CD4-positive, alpha-beta T cell (primary cell): ENCODE measurements around the gene STX18. TPM values are rescaled to one million over a fixed set of nuclear protein-coding genes. Genes with fewer than 3 reads are reported as not detected.

Source experiments
- ATAC-seq: fragments of 200-7000 bp; cut with Tn5 transposase; one replicate; pipeline ENCODE4 v1.10.0; 2022; ENCODE audit warnings: mild to moderate bottlenecking; ENCODE audit not compliant: poor library complexity
- CTCF ChIA-PET: fragments of 350-600 bp; sonication (Branson Sonifier 250); formaldehyde crosslinking; loops from one replicate; lab custom pipeline; 2021; ENCODE audit warnings: antibody characterized with exemption, inconsistent platforms; lab: Charles Lee
- POLR2A ChIA-PET: fragments of 350-600 bp; sonication (Branson Sonifier 250); formaldehyde crosslinking; loops from one replicate; lab custom pipeline; 2021; ENCODE audit warnings: antibody characterized with exemption, inconsistent platforms; lab: Charles Lee
- DNase-seq, 14 experiments: peaks; one replicate each; pipeline ENCODE4 v3.0.0-alpha.2; 2013 to 2020; ENCODE audit warnings: mixed read lengths in 2 of 14
- H3K27ac ChIP-seq, 2 donors: one replicate each; pipeline versions ENCODE4 v1.5.1 to v1.7.0; 2013; ENCODE audit warnings: low read length in 2 of 2, low read depth in 1 of 2, mild to moderate bottlenecking in 1 of 2
- H3K27me3 ChIP-seq, 2 experiments: 1 replicate in 1 of 2; 2 replicates in 1 of 2; pipeline versions ENCODE4 v1.6.1 to v1.7.0; 2013; ENCODE audit warnings: low read length in 2 of 2, control low read depth in 1 of 2, mild to moderate bottlenecking in 1 of 2, moderate library complexity in 1 of 2; ENCODE audit not compliant: insufficient read depth in 2 of 2, control insufficient read depth in 1 of 2
- H3K36me3 ChIP-seq: one replicate; pipeline ENCODE4 v1.6.1; 2013; ENCODE audit warnings: low read length, control low read depth; ENCODE audit not compliant: insufficient read depth
- H3K4me1 ChIP-seq: one replicate; pipeline ENCODE4 v1.6.1; 2013; ENCODE audit warnings: low read length, control low read depth; ENCODE audit not compliant: insufficient read depth
- H3K4me3 ChIP-seq: one replicate; pipeline ENCODE4 v1.5.1; 2013; ENCODE audit warnings: mild to moderate bottlenecking, low read length, moderate library complexity
- H3K9me3 ChIP-seq, 2 experiments: 1 replicate in 1 of 2; 2 replicates in 1 of 2; pipeline versions ENCODE4 v1.6.1 to v1.7.0; 2013; ENCODE audit warnings: low read length in 2 of 2, mild to moderate bottlenecking in 2 of 2, control low read depth in 1 of 2, moderate library complexity in 1 of 2; ENCODE audit not compliant: control insufficient read depth in 1 of 2, insufficient read depth in 1 of 2
- H3K27ac Mint-ChIP-seq: one replicate; pipeline ENCODE4 v1.8.0; 2020; ENCODE audit warnings: mixed read lengths
- H3K27me3 Mint-ChIP-seq: one replicate; pipeline ENCODE4 v1.8.0; 2021; ENCODE audit warnings: mixed read lengths
- H3K36me3 Mint-ChIP-seq: one replicate; pipeline ENCODE4 v1.8.0; 2021; ENCODE audit warnings: low read depth, mixed read lengths
- H3K4me1 Mint-ChIP-seq: one replicate; pipeline ENCODE4 v1.8.0; 2021; ENCODE audit warnings: low read depth, mixed read lengths
- H3K4me3 Mint-ChIP-seq: one replicate; pipeline ENCODE4 v1.8.0; 2020; ENCODE audit warnings: mild to moderate bottlenecking, mixed read lengths
- H3K9me3 Mint-ChIP-seq: one replicate; pipeline ENCODE4 v1.8.0; 2020; ENCODE audit warnings: mixed read lengths
- CTCF ChIP-seq: fragments of 200-600 bp; IDR thresholded peaks from one replicate; pipeline ENCODE4 v1.8.0; 2022; ENCODE audit warnings: antibody characterized with exemption, mild to moderate bottlenecking
- intact Hi-C, 2 experiments: fragments of 100-400 bp; cut with DNase I in 1 of 2; cut with micrococcal nuclease in 1 of 2; formaldehyde crosslinking; loops; one replicate each; pipeline versions ENCODE4 v1.15.1 to v1.9.0; 2023 to 2025; cut with DNase I, micrococcal nuclease
- total RNA-seq, 174 experiments: library from RNA in 2 of 174; stranded (reverse) in 2 of 174; gene quantifications; one replicate each; pipeline ENCODE4 v1.2.3 and lab custom pipeline; 2021 to 2026

Gene STX18
- total RNA-seq, 2 experiments from 2014 or later = 15.2 to 15.5 TPM

GRCh38 chr4:4479366-4479765 is 62.5 kb downstream of the STX18 start:
- H3K9me3 ChIP-seq = no peaks in the 10 kb centered on the region
- H3K27me3 Mint-ChIP-seq = no peaks in the 10 kb centered on the region
- intact Hi-C loops = no loop called here

DNA sequence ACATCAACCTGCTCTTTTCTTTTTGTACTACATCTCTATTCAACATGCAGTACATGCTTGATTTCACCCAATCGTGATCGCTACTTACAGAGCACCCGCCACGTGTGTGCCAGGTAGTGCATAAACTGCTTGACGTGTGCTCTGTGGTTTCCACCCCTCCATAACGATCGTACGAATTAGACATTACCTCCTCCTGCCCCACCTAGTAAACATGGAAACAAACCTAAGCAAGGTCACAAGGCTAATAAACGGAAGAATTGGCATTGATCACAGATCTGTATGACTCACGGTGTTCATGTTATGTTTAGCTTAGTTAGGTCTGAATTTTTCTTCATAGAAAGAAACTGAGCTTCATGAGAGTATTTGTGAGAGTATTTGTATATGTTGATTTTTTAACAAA is 64.1 kb downstream of the STX18 start:
- DNase-seq (no peak), ATAC-seq (no peak)
- H3K27me3 ChIP-seq = no peaks in the 10 kb centered on the region
- POLR2A ChIA-PET = no interaction called here
- Mint-ChIP-seq H3K4me1 (peaks cover 24% of the 10 kb centered on the region), H3K9me3 (no peaks in the 10 kb centered on the region), H3K27me3 (no peaks in the 10 kb centered on the region), H3K27ac (no peak overlapping the region), H3K4me3 (no peak overlapping the region), H3K36me3 (peaks cover 13% of the 10 kb centered on the region)
- H3K4me1 ChIP-seq = no peaks in the 10 kb centered on the region
- H3K4me3 ChIP-seq = no peak overlapping the region
- intact Hi-C loops = no loop called here
- TF ChIP-seq CTCF = no peak
- no peaks in the 10 kb centered on the region for H3K9me3 ChIP-seq
- no peaks in the 10 kb centered on the region for H3K36me3 ChIP-seq
- CTCF ChIA-PET = no interaction called here
- no peak overlapping the region for H3K27ac ChIP-seq

More at GRCh38 chr4:4479366-4479765, 62.5 kb downstream of the STX18 start:
- H3K4me1 Mint-ChIP-seq = peaks cover 17% of the 10 kb centered on the region
- Histone ChIP-seq H3K36me3 (no peaks in the 10 kb centered on the region), H3K4me3 (no peak overlapping the region), H3K4me1 (no peaks in the 10 kb centered on the region), H3K27ac (no peak overlapping the region), H3K27me3 (no peaks in the 10 kb centered on the region)
- peaks cover 6% of the 10 kb centered on the region for H3K36me3 Mint-ChIP-seq
- H3K27ac Mint-ChIP-seq = no peak overlapping the region
- ATAC-seq (no peak), DNase-seq (no peak)
- ChIA-PET POLR2A (no interaction called here), CTCF (interaction anchor here (1.4 kb wide), 1 partner anchor 9 kb away, joined by 5 read pairs; no protein-coding TSS in a partner anchor)
- TF ChIP-seq CTCF = no peak
- H3K4me3 Mint-ChIP-seq = no peak overlapping the region
- no peaks in the 10 kb centered on the region for H3K9me3 Mint-ChIP-seq

GRCh38 chr4:4477391-4477790 is 64.5 kb downstream of the STX18 start:
- H3K27ac Mint-ChIP-seq = no peak overlapping the region
- Histone ChIP-seq H3K27ac (no peak overlapping the region), H3K36me3 (no peaks in the 10 kb centered on the region), H3K27me3 (no peaks in the 10 kb centered on the region), H3K9me3 (no peaks in the 10 kb centered on the region), H3K4me1 (no peaks in the 10 kb centered on the region), H3K4me3 (no peak overlapping the region)
- no peaks in the 10 kb centered on the region for H3K9me3 Mint-ChIP-seq
- ATAC-seq (no peak), DNase-seq (no peak)
- peaks cover 20% of the 10 kb centered on the region for H3K4me1 Mint-ChIP-seq
- ChIA-PET CTCF (no interaction called here), POLR2A (no interaction called here)
- no peak for TF ChIP-seq CTCF
- peaks cover 17% of the 10 kb centered on the region for H3K36me3 Mint-ChIP-seq
- H3K27me3 Mint-ChIP-seq = no peaks in the 10 kb centered on the region
- H3K4me3 Mint-ChIP-seq = no peak overlapping the region
- intact Hi-C loops = no loop called here
